Neural crest cell (in vitro differentiated cells): Measurements from ENCODE around the gene CRYBA1. TPM values are rescaled to one million over a fixed set of nuclear protein-coding genes. Genes with fewer than 3 reads are reported as not detected.

Experiments
- DNase-seq: peaks from one replicate; pipeline ENCODE4 v3.0.0; 2021; ENCODE audit warnings: low read depth, mixed read lengths, low spot score
- H3K27ac Mint-ChIP-seq: one replicate; pipeline ENCODE4 v1.8.0; 2021; ENCODE audit warnings: mild to moderate bottlenecking, mixed read lengths; ENCODE audit not compliant: unreplicated experiment
- H3K27me3 Mint-ChIP-seq: 2 replicates; pipeline ENCODE4 v1.8.0; 2021; ENCODE audit warnings: low read depth, mild to moderate bottlenecking, mixed read lengths
- H3K36me3 Mint-ChIP-seq: 2 replicates; pipeline ENCODE4 v1.8.0; 2021; ENCODE audit warnings: low read depth, mild to moderate bottlenecking, mixed read lengths
- H3K4me1 Mint-ChIP-seq: 2 replicates; pipeline ENCODE4 v1.8.0; 2021; ENCODE audit warnings: mixed read lengths
- H3K4me3 Mint-ChIP-seq: one replicate; pipeline ENCODE4 v1.8.0; 2021; ENCODE audit warnings: mild to moderate bottlenecking, mixed read lengths
- H3K9me3 Mint-ChIP-seq: 2 replicates; pipeline ENCODE4 v1.8.0; 2021; ENCODE audit warnings: mixed read lengths
- CTCF ChIP-seq: fragments of 200-600 bp; sonication (generic); conservative IDR thresholded peaks from 2 replicates; pipeline ENCODE4 v1.5.0; 2021; ENCODE audit warnings: antibody characterized with exemption, mild to moderate bottlenecking
- total RNA-seq: library from RNA; stranded (reverse); gene quantifications from 2 replicates; pipeline ENCODE4 v1.2.1, GENCODE V29; 2021

Gene CRYBA1
- total RNA-seq, 1 donor from 2014 or later: 2.4 TPM

- H3K4me3 Mint-ChIP-seq: no peak overlapping the region
- H3K4me1 Mint-ChIP-seq: peaks cover 37% of the 10 kb centered on the region
- no peaks in the 10 kb centered on the region for H3K27me3 Mint-ChIP-seq
- no peaks in the 10 kb centered on the region for H3K9me3 Mint-ChIP-seq
- H3K27ac Mint-ChIP-seq: peak overlapping the region; percentile 96
- H3K36me3 Mint-ChIP-seq: no peaks in the 10 kb centered on the region
- TF ChIP-seq CTCF: no peak
- no peak for DNase-seq
Observed at GRCh38 chr17:29240477-29240876, 6.2 kb upstream of the CRYBA1 start.

- peaks cover 38% of the 10 kb centered on the region for H3K4me1 Mint-ChIP-seq
- H3K4me3 Mint-ChIP-seq: peak overlapping the region; percentile 52
- H3K27ac Mint-ChIP-seq: peak overlapping the region; percentile 97
- no peaks in the 10 kb centered on the region for H3K36me3 Mint-ChIP-seq
- TF ChIP-seq CTCF: no peak
- no peaks in the 10 kb centered on the region for H3K9me3 Mint-ChIP-seq
- DNase-seq: peak; percentile 51
- H3K27me3 Mint-ChIP-seq: no peaks in the 10 kb centered on the region
Observed at GRCh38 chr17:29240968-29241963, 5.4 kb upstream of the CRYBA1 start.

- H3K4me1 Mint-ChIP-seq: peaks cover 46% of the 10 kb centered on the region
- DNase-seq: no peak
- H3K36me3 Mint-ChIP-seq: no peaks in the 10 kb centered on the region
- no peak for TF ChIP-seq CTCF
- no peak overlapping the region for H3K27ac Mint-ChIP-seq
- H3K4me3 Mint-ChIP-seq: no peak overlapping the region
- no peaks in the 10 kb centered on the region for H3K9me3 Mint-ChIP-seq
- no peaks in the 10 kb centered on the region for H3K27me3 Mint-ChIP-seq
Observed at GRCh38 chr17:29242051-29242450, 4.6 kb upstream of the CRYBA1 start.

GRCh38 chr17:29242790-29243189, 3.9 kb upstream of the CRYBA1 start:
- Mint-ChIP-seq H3K36me3 (no peaks in the 10 kb centered on the region), H3K9me3 (no peaks in the 10 kb centered on the region), H3K4me1 (peaks cover 52% of the 10 kb centered on the region), H3K27ac (no peak overlapping the region), H3K27me3 (no peaks in the 10 kb centered on the region), H3K4me3 (no peak overlapping the region)
- TF ChIP-seq CTCF: no peak
- no peak for DNase-seq

GRCh38 chr17:29243792-29244191, 2.9 kb upstream of the CRYBA1 start:
- H3K27ac Mint-ChIP-seq: no peak overlapping the region
- no peaks in the 10 kb centered on the region for H3K36me3 Mint-ChIP-seq
- DNase-seq: no peak

More at GRCh38 chr17:29243792-29244191, 2.9 kb upstream of the CRYBA1 start:
- Mint-ChIP-seq H3K4me1 (peaks cover 46% of the 10 kb centered on the region), H3K9me3 (no peaks in the 10 kb centered on the region), H3K4me3 (peak overlapping the region; percentile 0), H3K27me3 (no peaks in the 10 kb centered on the region)
- TF ChIP-seq CTCF: peak; percentile 59
